NCI-H1048 (cell line): ENCODE measurements around the gene TNFAIP1.
A peak's percentile ranks its signal among the peaks of the same experiment; 100 is the strongest.

Experiments
- DNase-seq: peaks from one replicate; lab custom pipeline; 2025; lab: John Stamatoyannopoulos, UW

TNFAIP1 gene

GRCh38 chr17:28346199-28346580 lies 10.6 kb downstream of the TNFAIP1 start:
- DNase-seq = no peak

GRCh38 chr17:28346746-28347246 lies 11.2 kb downstream of the TNFAIP1 start:
- no peak for DNase-seq

- no peak for DNase-seq
Measured at GRCh38 chr17:28347261-28347891, 11.8 kb downstream of the TNFAIP1 start.

- no peak for DNase-seq
Measured at GRCh38 chr17:28348979-28349378, 13.4 kb downstream of the TNFAIP1 start.

GRCh38 chr17:28350271-28350670 lies 14.7 kb downstream of the TNFAIP1 start:
- DNase-seq = no peak

- peak; percentile 90 for DNase-seq
Measured at GRCh38 chr17:28357061-28357900, 21.7 kb downstream of the TNFAIP1 start, which contains the start of gene POLDIP2. POLDIP2 (minus strand) TSS chr17:28357527; CDS start chr17:28357448, 79 bp downstream.

GRCh38 chr17:28357901-28358197 lies 22.3 kb downstream of the TNFAIP1 start:
- no peak for DNase-seq

- DNase-seq = no peak
Measured at GRCh38 chr17:28363186-28363585, 27.6 kb downstream of the TNFAIP1 start.

GRCh38 chr17:28363776-28364650 lies 28.5 kb downstream of the TNFAIP1 start:
- no peak for DNase-seq

- no peak for DNase-seq
Measured at GRCh38 chr17:28364665-28365363, 29.3 kb downstream of the TNFAIP1 start, which contains the start of gene SEBOX. SEBOX (minus strand) TSS chr17:28365199; CDS start chr17:28365151, 48 bp downstream.

GRCh38 chr17:28365487-28365886 lies 29.9 kb downstream of the TNFAIP1 start:
- no peak for DNase-seq

GRCh38 chr17:28366605-28367004 lies 31.0 kb downstream of the TNFAIP1 start:
- DNase-seq = no peak

GRCh38 chr17:28367641-28368305 lies 32.2 kb downstream of the TNFAIP1 start:
- no peak for DNase-seq

- no peak for DNase-seq
Measured at GRCh38 chr17:28368306-28368831, 32.8 kb downstream of the TNFAIP1 start.

GRCh38 chr17:28368915-28369683 lies 33.5 kb downstream of the TNFAIP1 start:
- no peak for DNase-seq

GRCh38 chr17:28369684-28370034 lies 34.1 kb downstream of the TNFAIP1 start:
- no peak for DNase-seq

- no peak for DNase-seq
Measured at GRCh38 chr17:28370035-28370743, 34.6 kb downstream of the TNFAIP1 start, which contains the start of gene VTN. VTN (minus strand) TSS chr17:28370307; CDS start chr17:28370203, 104 bp downstream.

- no peak for DNase-seq
Measured at GRCh38 chr17:28370744-28371103, 35.2 kb downstream of the TNFAIP1 start.
